ENCODE results near the gene TNS1.

TNS1 gene

DNA sequence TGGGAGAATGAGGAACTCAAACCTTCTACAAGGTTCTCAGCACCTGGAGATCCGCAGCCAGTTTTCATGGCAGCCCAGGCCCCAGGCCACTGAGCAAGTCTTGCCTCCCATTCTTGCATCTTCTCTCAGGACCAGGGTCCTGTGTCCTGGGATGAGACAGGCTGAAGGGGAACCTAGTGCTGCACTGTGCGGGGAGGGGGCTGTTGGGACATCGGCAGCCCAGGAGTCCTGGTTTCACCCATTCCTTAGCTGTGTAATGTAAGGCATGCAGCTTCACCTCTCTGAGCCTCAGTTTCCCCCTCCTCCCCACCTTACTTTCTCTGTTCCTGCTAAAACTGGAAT lies 43.9 kb downstream of the TNS1 start:
- DNase-seq (ENCODE audit: low read depth in 2 of 3, low spot score in 2 of 3) = no peak

- no peak for DNase-seq (ENCODE audit: low read depth in 2 of 3, low spot score in 2 of 3)
Observed at GRCh38 chr2:217958206-217958883, 44.5 kb downstream of the TNS1 start.

DNA sequence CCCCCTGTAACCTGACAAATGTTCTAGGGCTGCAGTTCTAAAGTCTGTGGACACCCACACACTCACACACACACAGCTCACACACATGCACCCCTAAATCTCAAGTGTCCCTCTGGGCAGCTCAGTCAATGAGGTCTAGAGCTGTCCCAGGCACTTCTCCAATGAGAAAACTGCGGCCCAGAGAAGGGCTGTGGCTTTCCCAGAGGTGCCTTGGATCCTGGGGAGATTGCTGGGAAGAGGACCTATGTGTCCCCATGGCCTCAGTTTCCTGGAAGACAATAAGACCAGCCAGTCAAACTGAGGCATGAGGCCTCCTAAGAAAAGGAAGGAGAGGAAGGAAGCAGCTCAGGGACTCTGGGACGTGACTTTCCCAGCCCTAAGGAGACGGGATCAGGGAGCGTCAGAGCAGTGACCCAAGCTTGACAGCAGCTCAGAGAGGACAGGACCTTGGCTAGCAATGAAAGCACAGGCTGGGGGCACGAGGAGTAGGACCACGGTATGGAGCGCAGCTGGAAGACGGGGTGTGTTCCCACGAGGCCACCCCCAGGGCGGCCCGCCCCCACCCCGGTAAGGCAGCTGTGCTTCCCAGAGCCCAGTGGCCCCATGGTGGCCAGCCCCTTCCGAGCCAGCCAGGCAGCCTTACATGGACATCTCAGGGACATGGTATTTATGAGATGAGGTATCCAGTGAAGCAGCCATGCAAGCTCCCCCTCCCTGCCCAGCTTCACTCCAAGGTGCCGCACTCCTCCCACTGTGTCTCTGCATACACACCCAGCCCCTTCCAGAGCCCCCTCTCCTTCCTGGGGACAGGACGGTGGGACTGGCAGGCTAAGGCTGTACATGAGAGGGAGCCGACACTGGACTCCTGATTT lies 46.0 kb downstream of the TNS1 start:
- no peak for DNase-seq (ENCODE audit: low read depth in 2 of 3, low spot score in 2 of 3)

GRCh38 chr2:217955881-217956493 lies 46.8 kb downstream of the TNS1 start:
- DNase-seq (ENCODE audit: low read depth in 2 of 3, low spot score in 2 of 3) = no peak

DNA sequence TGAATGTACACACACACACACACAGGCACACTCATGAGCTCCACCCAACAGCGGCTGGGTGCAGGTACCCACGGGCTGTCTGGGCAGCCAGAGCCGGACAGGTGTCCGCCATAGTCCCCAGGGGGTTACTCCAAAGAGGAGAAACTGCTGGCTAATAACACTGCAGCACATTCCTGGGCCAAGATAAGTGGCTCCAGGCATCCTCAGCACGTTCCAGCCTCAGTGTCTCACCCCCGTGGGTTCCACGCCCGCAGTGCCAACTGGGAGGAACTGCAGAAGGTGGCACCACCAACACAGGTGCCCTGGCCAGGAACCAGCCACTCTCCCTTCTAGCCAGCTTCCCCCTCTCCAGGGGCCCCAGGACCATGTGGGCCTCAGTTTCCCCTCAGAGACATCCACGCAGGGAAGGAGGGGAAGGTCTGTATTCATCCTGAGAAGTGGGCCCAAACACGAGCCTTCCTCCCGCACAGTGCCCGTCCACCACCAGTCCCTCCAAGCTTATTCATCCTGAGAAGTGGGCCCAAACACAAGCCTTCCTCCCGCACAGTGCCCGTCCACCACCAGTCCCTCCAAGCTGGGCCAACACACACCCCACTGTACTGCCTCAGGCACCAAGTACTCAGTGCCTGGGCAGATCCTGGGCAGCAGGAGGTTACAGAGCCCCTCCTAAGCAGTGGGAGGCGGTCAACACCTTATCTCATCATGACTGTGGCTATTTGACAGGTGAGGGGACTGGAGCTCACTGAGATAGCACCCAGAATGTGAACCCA lies 47.6 kb downstream of the TNS1 start:
- no peak for DNase-seq (ENCODE audit: low read depth in 2 of 3, low spot score in 2 of 3)

GRCh38 chr2:217954469-217954868 lies 48.3 kb downstream of the TNS1 start:
- no peak for DNase-seq (ENCODE audit: low read depth in 2 of 3, low spot score in 2 of 3)

DNA sequence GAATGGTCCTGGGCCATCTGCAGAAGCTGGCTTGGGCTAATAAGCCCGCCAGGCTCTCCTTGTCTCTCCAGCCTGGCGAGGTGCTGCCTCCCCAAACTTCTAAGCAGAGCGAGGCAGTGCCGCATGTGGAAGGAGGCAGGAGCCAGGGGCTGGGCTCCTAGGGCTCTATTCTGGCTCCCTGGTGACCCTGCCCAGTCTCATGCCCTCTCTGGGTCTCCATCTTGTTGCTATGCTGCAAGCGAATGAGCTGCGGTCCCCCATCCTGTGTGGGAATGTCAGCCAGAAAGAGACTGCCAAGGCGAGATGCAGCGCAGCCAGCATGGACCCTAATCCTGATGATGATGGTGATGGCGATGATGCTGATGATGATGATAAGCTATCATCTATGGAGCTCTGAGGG lies 48.7 kb downstream of the TNS1 start:
- no peak for DNase-seq (ENCODE audit: low read depth in 2 of 3, low spot score in 2 of 3)

GRCh38 chr2:217953531-217953932 lies 49.3 kb downstream of the TNS1 start:
- DNase-seq (ENCODE audit: low read depth in 2 of 3, low spot score in 2 of 3) = no peak

- DNase-seq (ENCODE audit: low read depth in 2 of 3, low spot score in 2 of 3) = no peak
Observed at GRCh38 chr2:217953011-217953481, 49.7 kb downstream of the TNS1 start.

DNA sequence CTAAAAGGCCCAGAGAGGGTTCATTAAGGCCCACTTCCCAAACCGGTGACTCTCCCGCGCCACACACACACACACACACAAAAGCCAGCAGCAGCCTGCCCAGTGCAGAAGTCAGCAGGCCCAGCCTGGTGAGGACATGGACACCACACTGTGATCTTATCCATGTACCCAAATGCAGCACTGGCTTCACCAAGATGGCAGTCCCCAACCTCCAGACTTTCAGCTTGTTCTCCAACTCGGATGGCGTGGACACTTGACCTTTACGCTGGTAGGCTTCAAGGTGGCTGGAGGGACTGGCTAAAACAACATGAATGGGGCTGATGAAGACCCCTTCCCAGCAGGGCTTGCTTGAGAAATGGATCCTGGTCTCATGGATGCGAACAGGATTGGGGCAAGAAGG lies 50.4 kb downstream of the TNS1 start:
- no peak for DNase-seq (ENCODE audit: low read depth in 2 of 3, low spot score in 2 of 3)

DNA sequence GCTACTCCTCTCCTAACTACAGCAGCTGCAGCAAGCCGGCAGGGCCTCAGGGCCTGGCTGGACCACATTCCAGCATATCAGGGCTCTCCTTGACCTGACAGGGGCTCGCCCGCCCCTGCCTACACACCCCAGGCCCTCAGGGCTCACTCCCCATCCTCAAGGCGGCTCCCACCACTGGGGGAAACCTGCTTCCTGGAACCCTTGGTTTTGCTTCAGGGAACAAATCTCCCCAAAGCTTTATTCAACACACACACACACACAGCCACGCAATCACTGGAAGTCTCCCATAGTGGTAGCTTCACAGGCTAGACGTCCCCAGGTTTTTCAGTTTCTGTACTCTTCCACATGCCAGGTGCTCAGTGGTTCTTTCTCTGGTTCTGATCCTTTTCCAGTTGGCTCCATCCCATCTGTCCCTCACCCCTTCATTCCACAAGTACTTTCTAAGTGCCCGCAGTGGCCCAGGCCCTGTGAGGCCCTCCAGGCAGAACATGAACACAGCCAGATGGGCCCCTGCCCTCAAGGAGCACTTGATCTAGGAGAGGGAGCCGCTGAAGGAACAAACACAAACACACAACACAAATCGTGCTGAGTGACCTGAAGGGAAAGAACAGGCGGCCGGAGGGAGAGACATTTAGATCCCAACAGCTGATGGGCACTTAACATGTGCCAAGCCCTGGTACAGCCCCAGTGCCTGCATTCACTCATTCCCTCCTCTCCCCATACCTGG lies 51.1 kb downstream of the TNS1 start:
- no peak for DNase-seq (ENCODE audit: low read depth in 2 of 3, low spot score in 2 of 3)

DNA sequence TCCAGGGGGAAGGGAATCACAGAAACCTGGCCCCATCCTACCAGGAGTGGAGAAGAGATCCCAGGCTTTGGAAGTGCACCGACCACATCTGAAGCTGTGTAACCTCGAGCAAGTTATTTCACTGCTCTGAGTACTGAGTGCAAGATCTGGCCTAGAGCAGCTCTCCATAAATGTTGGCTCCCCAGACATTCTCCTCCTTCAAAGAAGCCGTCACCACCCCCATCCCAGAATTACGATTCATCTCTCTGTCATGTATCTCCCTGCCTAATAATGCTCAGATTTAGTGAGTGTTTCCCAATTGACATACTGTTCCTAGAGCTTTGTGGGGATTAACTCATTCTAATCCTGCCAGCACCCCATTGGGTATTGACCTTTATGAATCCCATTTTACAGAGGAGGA lies 51.7 kb downstream of the TNS1 start:
- no peak for DNase-seq (ENCODE audit: low read depth in 2 of 3, low spot score in 2 of 3)

- no peak for DNase-seq (ENCODE audit: low read depth in 2 of 3, low spot score in 2 of 3)
Observed at GRCh38 chr2:217950401-217950871, 52.4 kb downstream of the TNS1 start.

GRCh38 chr2:217949447-217949846 lies 53.3 kb downstream of the TNS1 start:
- DNase-seq (ENCODE audit: low read depth in 2 of 3, low spot score in 2 of 3) = no peak

GRCh38 chr2:217948897-217949296 lies 53.9 kb downstream of the TNS1 start:
- no peak for DNase-seq (ENCODE audit: low read depth in 2 of 3, low spot score in 2 of 3)

DNA sequence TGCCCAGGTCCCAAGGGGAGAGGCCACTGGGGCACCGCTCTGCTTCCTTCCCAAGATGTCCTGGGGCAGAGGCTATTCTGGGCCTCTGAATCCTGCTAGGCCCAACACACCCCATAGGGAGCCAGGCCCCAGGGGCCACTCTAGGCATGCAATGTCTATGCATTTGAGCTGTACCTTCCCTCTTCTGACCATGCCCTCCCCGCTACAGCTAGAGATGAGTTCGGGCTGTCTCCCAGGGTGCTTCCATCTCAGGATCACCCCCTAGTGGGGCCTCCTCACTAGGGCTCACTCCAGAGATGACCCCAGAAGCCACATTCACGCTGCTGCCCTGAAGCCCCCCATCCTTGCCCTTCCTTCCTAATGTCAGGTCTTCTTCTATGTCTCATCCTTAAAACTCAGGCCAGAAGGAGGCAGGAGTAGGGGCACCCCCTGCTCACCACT lies 54.4 kb downstream of the TNS1 start:
- no peak for DNase-seq (ENCODE audit: low read depth in 2 of 3, low spot score in 2 of 3)

DNA sequence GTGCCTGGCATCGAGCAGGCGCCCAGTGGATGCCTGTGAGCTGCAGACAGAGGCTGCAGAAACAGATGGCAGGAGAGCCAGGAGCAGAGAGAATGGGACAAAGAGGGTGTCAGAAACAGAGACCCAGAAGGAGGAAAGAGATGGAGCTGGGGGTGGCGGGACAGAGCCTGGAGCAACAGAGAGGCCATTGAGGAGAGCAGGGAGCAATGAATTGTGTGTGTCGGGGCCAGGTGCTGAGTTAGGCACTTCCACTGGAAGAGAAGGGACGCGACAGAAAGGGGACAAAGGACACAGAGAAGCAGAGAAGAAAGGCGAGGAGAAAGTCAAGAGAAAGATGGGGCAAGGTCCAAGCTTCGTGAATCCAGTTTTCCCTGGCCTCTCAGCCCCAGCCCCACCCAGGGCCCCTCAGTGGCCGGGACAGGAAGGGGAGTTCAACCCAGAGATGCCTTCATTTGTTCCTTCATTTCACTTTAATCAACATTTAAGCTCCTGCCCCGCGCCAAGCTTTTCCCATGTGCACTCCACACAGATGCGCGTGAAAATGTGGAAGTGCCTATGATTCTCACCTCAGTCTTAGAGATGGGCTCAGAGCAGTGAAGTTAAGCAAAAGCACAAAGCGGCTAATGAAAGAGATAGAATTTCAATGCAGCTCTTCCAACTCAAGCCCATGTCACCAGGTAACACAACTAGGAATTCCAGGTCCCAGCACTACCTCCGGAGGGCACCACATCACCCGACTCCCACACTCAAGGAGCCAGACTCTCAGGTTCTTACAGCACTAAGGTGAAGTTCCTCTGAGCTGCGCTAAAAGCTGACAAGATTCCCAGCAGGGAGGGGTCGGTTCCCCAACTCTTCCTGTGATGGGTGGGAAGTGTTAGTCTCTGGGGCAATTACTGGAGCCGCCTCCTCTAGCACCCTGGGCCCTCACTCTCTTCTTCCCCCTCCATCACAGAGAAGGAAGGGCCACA lies 55.1 kb downstream of the TNS1 start:
- no peak for DNase-seq (ENCODE audit: low read depth in 2 of 3, low spot score in 2 of 3)

- DNase-seq (ENCODE audit: low read depth in 2 of 3, low spot score in 2 of 3) = no peak
Observed at GRCh38 chr2:217946051-217946450, 56.7 kb downstream of the TNS1 start.

DNA sequence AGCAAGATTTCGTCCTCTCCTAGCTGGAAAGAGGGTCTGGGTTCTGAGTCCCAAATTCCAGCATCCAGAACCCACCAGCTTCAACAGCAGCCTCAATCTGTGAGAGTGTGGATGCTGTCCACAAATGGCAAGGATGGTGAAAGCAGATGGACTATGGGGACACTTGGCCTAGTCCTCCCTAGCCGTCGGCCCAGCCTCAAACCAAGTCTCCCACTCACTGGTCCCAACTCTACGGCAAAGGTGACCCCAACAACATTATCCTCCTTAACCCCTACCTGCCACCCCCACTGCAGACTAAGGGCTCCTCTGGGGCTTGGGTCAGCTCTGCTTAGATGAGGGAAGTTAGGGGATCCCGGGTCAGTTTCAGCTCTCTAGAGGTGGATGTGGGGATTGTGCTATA lies 57.3 kb downstream of the TNS1 start:
- no peak for DNase-seq (ENCODE audit: low read depth in 2 of 3, low spot score in 2 of 3)

Data from activated CD8-positive, alpha-beta memory T cell treated with anti-CD3 and anti-CD28 coated beads for 48 hours (primary cell).